KMS-11 (cell line): ENCODE measurements around the gene CORO2B.

Experiments used
- H2AFZ ChIP-seq: fragments of 200-600 bp; sonication (generic); 2 replicates; pipeline ENCODE4 v1.6.1; 2016; ENCODE audit warnings: antibody characterized with exemption, mixed run types, low read depth
- H3K27ac ChIP-seq: fragments of 200-600 bp; sonication (generic); 2 replicates; pipeline ENCODE4 v1.6.1; 2016; ENCODE audit warnings: mild to moderate bottlenecking, mixed run types
- H3K27me3 ChIP-seq: fragments of 200-600 bp; sonication (generic); 2 replicates; pipeline ENCODE4 v1.6.1; 2017; ENCODE audit warnings: mild to moderate bottlenecking, low read depth, mixed run types, moderate library complexity; ENCODE audit not compliant: insufficient read depth
- H3K36me3 ChIP-seq: fragments of 200-600 bp; sonication (generic); 2 replicates; pipeline ENCODE4 v1.6.1; 2017; ENCODE audit warnings: mild to moderate bottlenecking, mixed run types; ENCODE audit not compliant: insufficient read depth
- H3K4me1 ChIP-seq: fragments of 200-600 bp; sonication (generic); 2 replicates; pipeline ENCODE4 v1.6.1; 2016; ENCODE audit warnings: mild to moderate bottlenecking, low read depth, mixed run types; ENCODE audit not compliant: poor library complexity, severe bottlenecking
- H3K4me2 ChIP-seq: fragments of 200-600 bp; sonication (generic); 2 replicates; pipeline ENCODE4 v1.7.0; 2016; ENCODE audit warnings: mild to moderate bottlenecking, mixed run types
- H3K4me3 ChIP-seq: fragments of 200-600 bp; sonication (generic); IDR thresholded peaks from 2 replicates; pipeline ENCODE4 v1.6.1; 2017; ENCODE audit warnings: low read depth, low read length, mixed read lengths; ENCODE audit not compliant: insufficient read depth
- H3K79me2 ChIP-seq: fragments of 200-600 bp; sonication (generic); 2 replicates; pipeline ENCODE4 v1.6.1; 2016; ENCODE audit warnings: low read depth, mixed run types; ENCODE audit not compliant: insufficient read depth
- H3K9ac ChIP-seq: fragments of 200-600 bp; sonication (generic); 2 replicates; pipeline ENCODE4 v1.6.1; 2016; ENCODE audit warnings: mild to moderate bottlenecking, mixed run types
- H4K20me1 ChIP-seq: fragments of 200-600 bp; sonication (generic); 2 replicates; pipeline ENCODE4 v1.6.1; 2016; ENCODE audit warnings: mild to moderate bottlenecking, mixed run types; ENCODE audit not compliant: insufficient read depth
- CTCF ChIP-seq: fragments of 200-600 bp; sonication (generic); conservative IDR thresholded peaks from 2 replicates; pipeline ENCODE4 v1.6.1; 2017; ENCODE audit warnings: low read depth, mild to moderate bottlenecking, antibody characterized with exemption, low read length, moderate library complexity, mixed read lengths

The CORO2B gene

GRCh38 chr15:68718468-68718867 lies 139.7 kb downstream of the CORO2B start:
- TF ChIP-seq CTCF, result no peak
- no peaks in the 10 kb centered on the region for H4K20me1 ChIP-seq
- no peaks in the 10 kb centered on the region for H3K4me1 ChIP-seq
- no peak overlapping the region for H3K27ac ChIP-seq
- no peaks in the 10 kb centered on the region for H3K79me2 ChIP-seq
- no peak overlapping the region for H2AFZ ChIP-seq
- H3K4me3 ChIP-seq, result no peak overlapping the region
- no peak overlapping the region for H3K4me2 ChIP-seq
- no peaks in the 10 kb centered on the region for H3K36me3 ChIP-seq
- no peaks in the 10 kb centered on the region for H3K27me3 ChIP-seq
- H3K9ac ChIP-seq, result no peak overlapping the region

- H3K27me3 ChIP-seq, result no peaks in the 10 kb centered on the region
Measured at GRCh38 chr15:68719051-68719450, 140.3 kb downstream of the CORO2B start.

GRCh38 chr15:68719672-68720071 lies 140.9 kb downstream of the CORO2B start:
- H2AFZ ChIP-seq, result no peak overlapping the region
- H3K4me3 ChIP-seq, result no peak overlapping the region
- H3K27me3 ChIP-seq, result no peaks in the 10 kb centered on the region
- H3K9ac ChIP-seq, result no peak overlapping the region
- no peaks in the 10 kb centered on the region for H3K79me2 ChIP-seq
- H3K4me2 ChIP-seq, result no peak overlapping the region
- H3K27ac ChIP-seq, result no peak overlapping the region
- no peak for TF ChIP-seq CTCF
- no peaks in the 10 kb centered on the region for H3K4me1 ChIP-seq
- no peaks in the 10 kb centered on the region for H4K20me1 ChIP-seq
- no peaks in the 10 kb centered on the region for H3K36me3 ChIP-seq

More at GRCh38 chr15:68719051-68719450, 140.3 kb downstream of the CORO2B start:
- no peaks in the 10 kb centered on the region for H4K20me1 ChIP-seq
- H3K9ac ChIP-seq, result no peak overlapping the region
- H3K4me1 ChIP-seq, result no peaks in the 10 kb centered on the region
- no peak overlapping the region for H3K4me3 ChIP-seq
- no peak overlapping the region for H3K27ac ChIP-seq
- H3K4me2 ChIP-seq, result no peak overlapping the region
- H2AFZ ChIP-seq, result no peak overlapping the region
- H3K79me2 ChIP-seq, result no peaks in the 10 kb centered on the region
- no peak for TF ChIP-seq CTCF
- H3K36me3 ChIP-seq, result no peaks in the 10 kb centered on the region

- TF ChIP-seq CTCF, result no peak
- no peak overlapping the region for H2AFZ ChIP-seq
- H3K36me3 ChIP-seq, result no peaks in the 10 kb centered on the region
- H4K20me1 ChIP-seq, result no peaks in the 10 kb centered on the region
- no peak overlapping the region for H3K4me2 ChIP-seq
- H3K4me1 ChIP-seq, result no peaks in the 10 kb centered on the region
- no peak overlapping the region for H3K9ac ChIP-seq
- H3K4me3 ChIP-seq, result no peak overlapping the region
- H3K27me3 ChIP-seq, result no peaks in the 10 kb centered on the region
- no peak overlapping the region for H3K27ac ChIP-seq
- no peaks in the 10 kb centered on the region for H3K79me2 ChIP-seq
Measured at GRCh38 chr15:68721886-68722285, 143.1 kb downstream of the CORO2B start.

- Histone ChIP-seq H3K36me3 (no peaks in the 10 kb centered on the region), H3K4me2 (no peak overlapping the region), H3K27ac (no peak overlapping the region), H2AFZ (no peak overlapping the region), H4K20me1 (no peaks in the 10 kb centered on the region), H3K79me2 (no peaks in the 10 kb centered on the region), H3K4me3 (no peak overlapping the region), H3K4me1 (no peaks in the 10 kb centered on the region), H3K27me3 (no peaks in the 10 kb centered on the region), H3K9ac (no peak overlapping the region)
- no peak for TF ChIP-seq CTCF
Measured at GRCh38 chr15:68725736-68726135, 146.9 kb downstream of the CORO2B start.
